Kidney tubule cell (primary cell): ENCODE results near the gene PXK.
A peak's percentile ranks its signal among the peaks of the same experiment; 100 is the strongest.

Source experiments
- DNase-seq: peaks from one replicate; pipeline ENCODE4 v3.0.0-alpha.2; 2018; ENCODE audit warnings: low spot score

Gene PXK

DNA sequence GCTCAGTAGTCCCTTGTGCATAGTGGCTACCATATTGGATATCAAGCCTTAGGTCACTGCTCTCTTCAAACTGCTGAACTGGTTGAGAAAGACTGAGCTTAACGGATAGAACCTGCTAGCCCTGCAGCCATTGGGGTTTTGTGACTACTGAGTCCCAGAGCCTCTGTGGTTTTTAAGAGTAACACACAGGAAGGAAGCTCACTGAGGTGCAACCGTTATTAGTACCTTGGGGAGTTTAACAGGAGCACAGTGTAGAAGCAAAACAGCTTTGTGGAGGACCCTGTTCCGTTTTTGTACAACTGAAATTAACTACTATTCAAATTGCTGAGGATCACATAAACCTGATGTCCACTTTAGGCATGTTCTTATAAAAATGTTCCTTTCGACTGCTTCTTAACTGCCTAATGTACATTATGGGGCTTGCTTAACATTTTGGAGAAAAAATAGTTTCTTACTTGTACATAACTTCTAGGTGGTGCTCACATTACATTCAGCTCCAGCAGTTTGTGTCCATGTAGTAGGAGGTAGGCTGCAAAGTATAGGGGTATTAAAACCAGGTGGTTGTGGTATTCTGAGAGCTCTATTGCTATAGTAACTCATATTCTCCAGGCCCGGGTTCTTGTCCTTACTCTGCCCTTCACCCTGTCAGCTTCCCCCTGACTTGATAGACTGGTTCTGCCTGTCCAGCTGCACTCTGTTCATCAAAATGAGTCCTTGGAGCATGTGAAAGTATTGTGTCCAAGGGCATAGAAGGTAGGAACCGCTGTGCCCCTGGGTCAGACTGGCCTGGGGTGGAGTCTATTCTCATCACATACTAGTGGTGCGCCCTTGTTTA, 17.3 kb downstream of the PXK start:
- no peak for DNase-seq

GRCh38 chr3:58350627-58351013, 17.9 kb downstream of the PXK start:
- no peak for DNase-seq

DNA sequence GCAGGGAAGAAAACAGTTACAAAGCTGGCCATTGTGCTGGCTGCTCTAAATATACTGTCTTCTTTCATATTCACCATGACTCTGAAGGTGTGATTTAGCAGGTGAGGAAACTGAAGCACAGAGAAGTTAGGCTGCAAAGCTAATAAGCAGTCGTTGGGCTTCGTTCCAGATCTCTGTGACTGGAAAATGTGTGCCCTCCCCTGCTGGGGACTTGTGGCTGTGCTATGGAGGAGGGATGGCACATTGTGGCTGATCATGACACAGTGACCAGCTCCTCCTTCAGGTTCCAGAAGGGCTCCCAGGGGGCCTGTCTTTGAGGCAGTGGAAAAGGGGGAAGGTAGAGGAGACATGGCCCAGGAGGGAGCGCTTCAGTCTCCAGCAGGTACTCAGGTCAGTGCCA, 19.2 kb downstream of the PXK start:
- DNase-seq: no peak

DNA sequence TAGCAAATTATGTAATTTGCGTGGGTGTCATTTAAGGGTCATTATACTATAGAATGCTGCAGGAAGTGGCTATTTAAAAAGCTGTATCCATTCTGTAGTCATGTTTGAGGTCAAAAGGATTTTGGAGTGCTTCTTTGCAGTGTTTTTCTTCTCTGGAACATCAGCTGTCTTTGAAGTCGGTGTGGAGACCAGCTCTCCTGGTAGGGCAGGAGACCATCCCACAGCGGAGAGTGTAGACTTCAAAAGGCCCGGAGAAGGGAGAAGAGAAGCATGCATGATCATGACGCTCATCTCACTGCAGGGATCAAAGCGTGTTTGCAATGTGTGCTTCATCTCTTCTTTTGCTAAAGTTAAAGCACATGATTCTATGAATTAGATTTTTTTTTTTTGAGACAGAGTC, 19.9 kb downstream of the PXK start:
- no peak for DNase-seq

DNA sequence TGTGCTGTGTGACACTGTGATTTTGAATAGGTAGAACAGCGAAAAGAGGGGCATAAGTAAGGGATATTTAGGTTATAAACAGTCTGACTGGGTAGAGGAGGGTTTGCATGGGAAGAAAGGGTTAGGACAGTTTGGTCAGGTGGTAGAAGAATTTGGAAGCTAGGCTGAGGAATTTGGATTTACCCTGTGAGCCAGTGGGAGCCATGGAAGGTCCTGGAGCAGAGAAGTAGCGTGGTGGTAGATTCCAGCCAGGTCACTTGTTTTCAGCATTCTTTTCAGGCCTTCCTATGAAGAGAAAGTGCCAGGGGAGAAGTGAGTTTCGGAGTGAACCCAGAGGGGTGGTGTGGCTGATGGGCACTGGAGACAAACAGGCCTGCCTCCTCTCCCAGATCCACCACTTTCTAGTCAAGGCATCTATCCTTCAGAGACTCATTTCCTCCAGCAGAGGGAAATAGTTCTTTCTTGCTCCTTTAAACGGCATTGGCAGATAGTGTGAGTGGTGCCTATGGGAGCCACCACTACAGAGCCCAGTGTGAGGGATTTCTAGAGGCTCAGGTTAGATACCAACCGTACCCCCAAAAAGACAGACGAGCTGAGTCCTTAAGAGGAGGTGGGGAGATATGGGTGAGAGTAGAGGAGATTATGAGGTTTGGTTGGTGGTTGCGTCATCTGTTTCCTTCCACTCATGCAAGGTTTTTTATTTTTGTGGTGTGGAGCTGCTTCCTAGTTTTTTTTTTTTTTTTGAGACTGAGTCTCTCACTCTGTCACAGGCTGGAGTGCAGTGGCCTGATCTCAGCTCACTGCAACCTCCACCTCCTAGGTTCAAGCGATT, 21.2 kb downstream of the PXK start:
- no peak for DNase-seq

GRCh38 chr3:58355179-58355578, 22.5 kb downstream of the PXK start:
- no peak for DNase-seq

GRCh38 chr3:58356054-58356453, 23.4 kb downstream of the PXK start:
- peak; percentile 22 for DNase-seq

DNA sequence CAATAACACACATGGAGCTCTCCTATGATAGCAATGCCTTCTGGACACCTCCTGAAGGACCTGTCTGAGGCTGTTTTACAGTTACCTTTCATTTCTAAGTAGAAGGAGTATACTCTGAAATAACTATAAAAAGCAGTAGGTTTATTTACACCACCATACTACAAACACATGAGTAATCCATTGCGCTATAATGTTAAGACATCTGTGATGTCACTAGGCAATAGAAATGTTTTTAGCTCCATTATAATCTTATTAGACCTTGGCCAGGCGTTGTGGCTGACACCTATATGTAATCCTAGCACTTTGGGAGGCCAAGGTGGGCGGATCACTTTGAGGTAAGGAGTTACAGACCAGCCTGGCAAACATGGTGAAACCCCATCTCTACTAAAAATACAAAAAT, 24.7 kb downstream of the PXK start:
- no peak for DNase-seq

- DNase-seq: no peak
Observed at GRCh38 chr3:58358092-58358491, 25.4 kb downstream of the PXK start.

- no peak for DNase-seq
Observed at GRCh38 chr3:58358808-58359207, 26.1 kb downstream of the PXK start.

GRCh38 chr3:58359621-58360020, 26.9 kb downstream of the PXK start:
- no peak for DNase-seq

GRCh38 chr3:58361866-58362265, 29.2 kb downstream of the PXK start:
- DNase-seq: no peak

- DNase-seq: no peak
Observed at GRCh38 chr3:58366699-58367098, 34.0 kb downstream of the PXK start.

DNA sequence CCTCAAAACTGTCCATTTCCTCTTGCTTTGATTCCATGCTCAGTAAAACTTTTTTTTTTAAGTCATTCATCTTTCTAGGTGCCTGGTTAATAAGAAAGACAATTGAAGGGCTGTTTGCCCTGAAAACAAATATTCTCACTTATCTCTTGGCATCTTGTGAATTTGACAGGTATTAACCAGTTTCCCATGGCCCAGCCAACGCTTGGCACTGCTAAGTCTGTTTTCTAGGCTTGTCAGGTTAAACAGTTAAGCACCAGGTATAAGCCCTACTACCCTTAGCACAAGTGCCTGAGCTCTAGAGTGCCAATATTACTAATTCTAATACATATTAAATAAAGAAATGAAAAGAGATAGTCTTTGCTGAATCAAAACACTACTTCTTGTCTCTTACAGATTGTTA, 36.3 kb downstream of the PXK start:
- DNase-seq: no peak

DNA sequence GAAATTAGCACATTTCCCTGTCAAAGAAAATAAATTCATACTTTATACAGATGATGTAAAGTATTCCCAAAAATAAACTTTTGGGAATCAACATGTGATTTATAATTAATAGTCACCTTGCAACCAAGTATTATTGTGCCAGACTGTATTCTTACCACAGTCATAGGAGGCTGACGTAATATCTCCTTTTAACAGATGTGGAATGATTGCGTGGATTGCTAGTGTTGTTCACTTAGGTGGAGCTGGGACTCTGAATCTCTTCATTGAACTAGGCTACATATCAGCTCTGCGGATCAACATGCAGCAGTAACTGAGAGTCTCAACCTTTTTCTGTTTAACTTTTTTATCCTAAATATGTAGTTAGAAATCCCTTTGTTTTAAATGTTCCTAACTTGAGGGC, 37.2 kb downstream of the PXK start:
- no peak for DNase-seq

GRCh38 chr3:58370407-58370806, 37.7 kb downstream of the PXK start:
- no peak for DNase-seq

- no peak for DNase-seq
Observed at GRCh38 chr3:58371754-58372153, 39.1 kb downstream of the PXK start.

DNA sequence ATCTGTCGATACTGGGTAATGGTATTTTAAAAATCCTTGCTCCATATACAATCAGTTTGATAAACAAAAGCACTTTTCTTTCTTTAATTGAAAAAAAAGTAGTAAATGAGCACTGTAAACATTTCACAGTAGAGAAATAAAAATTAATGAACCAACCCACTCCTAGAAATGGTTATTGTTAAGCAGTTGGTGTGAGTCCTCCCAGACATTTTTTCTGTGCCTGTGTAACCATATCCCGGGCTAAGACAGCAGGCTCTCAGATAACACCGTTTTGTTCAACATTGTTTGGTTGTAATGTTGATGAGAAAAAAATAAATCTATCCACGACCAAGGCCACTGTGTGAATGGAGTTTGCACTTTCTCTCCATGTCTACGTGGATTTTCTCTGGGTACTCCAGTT, 42.6 kb downstream of the PXK start:
- no peak for DNase-seq

DNA sequence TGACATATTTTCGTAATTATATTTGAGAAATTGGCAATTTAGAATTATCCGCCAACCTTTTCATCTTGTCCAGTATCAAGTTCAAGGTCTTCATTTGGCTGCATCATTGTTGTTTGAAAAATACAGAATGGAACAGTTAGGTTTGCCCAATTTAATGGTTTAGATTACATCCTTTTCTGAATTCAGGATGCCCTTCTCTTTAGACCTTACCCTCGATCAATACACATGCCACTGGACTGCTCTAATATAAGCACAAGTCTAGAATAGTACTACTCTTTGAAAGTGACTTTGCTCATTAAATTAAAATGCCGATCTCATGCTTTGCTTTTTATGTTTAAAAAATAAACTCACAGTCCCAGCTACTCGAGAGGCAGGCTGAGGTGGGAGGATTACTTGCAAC, 44.5 kb downstream of the PXK start:
- no peak for DNase-seq

GRCh38 chr3:58377750-58378149, 45.1 kb downstream of the PXK start:
- DNase-seq: no peak

- DNase-seq: no peak
Observed at GRCh38 chr3:58379351-58380073, 46.8 kb downstream of the PXK start.

DNA sequence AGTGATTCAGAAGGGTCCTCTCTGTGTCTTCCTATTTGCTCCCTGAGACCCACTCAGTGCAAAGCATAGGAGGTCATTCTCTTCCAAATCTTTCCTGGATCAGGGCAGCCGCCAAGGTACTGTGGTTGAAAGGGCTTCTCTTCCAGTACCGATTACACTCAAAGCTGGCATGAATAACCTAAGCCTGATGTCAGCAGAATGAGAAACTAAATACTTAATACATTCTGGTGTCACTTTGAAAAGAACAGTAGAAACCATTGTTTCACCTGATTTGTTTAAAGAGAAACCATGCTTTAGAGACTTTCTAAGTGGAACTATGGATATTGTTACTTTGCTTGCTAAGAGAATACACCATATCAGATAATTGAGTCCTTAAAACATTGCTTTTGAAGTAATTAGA, 50.8 kb downstream of the PXK start:
- DNase-seq: peak; percentile 70

GRCh38 chr3:58383904-58384303, 51.2 kb downstream of the PXK start:
- DNase-seq: peak; percentile 98
